TTC549 (cell line): ENCODE results near the gene SLC9C2.
"Not testable (repeated sequence)": the region's sequence is repeated elsewhere in the genome, so short reads cannot be mapped to it uniquely, and the experiment has no call there.

ENCODE experiments used
- FAIRE-seq: peaks from 2 replicates; lab custom pipeline; 2012; peaks lifted over from hg19 to GRCh38; lab: Jason Lieb, UNC

Gene SLC9C2

DNA sequence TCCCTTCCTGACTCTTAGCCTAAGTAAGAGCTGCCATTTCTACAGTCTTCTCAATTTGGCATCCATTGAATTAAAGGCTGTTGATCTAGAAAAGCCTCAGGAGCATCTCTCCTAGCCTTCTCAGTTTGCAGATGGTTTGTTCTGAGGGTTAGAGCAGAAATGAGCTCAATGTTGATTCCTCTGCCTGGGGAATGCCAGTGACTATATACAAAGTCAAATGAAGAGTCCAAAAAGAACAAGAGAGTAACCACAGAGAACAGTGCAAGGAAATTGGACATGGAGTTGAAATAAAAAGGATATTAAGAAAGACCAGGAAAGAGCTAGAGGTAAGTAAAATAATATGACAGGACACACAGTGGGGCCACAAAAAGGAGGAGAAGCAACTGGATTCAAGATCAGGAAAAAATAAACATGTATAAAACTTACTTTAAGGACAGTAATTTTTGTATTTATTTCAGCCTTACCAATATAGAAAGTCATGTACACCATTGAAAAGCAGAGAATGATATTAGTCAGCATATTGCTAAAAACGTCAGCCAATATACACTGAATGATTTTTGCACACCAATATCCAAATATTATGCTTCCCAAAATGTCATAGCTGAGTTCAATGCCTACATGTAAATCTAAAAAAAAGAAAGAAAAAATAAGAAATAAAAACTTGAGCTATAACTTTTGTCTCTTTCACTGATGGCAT is 21.3 kb downstream of the SLC9C2 start:
- no peak for FAIRE-seq

DNA sequence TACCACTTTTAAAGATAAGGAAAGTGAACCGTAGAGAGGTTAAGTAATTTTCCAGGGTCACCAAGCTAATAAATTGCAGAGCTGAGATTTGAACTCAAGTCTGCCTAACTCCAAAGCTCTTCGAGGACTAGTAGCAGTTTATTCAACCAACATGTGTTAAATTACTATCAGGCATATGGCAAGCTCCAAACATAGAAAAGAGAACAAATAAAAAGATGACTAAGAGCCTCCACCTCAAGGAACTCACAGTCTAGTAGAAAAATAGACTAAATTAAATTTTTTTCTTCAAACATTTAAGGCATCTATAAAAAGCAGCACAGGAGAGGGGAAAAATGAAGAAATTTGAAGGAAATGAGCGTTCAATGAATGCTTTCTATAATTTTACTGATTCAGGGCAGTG is 22.2 kb downstream of the SLC9C2 start:
- no peak for FAIRE-seq

DNA sequence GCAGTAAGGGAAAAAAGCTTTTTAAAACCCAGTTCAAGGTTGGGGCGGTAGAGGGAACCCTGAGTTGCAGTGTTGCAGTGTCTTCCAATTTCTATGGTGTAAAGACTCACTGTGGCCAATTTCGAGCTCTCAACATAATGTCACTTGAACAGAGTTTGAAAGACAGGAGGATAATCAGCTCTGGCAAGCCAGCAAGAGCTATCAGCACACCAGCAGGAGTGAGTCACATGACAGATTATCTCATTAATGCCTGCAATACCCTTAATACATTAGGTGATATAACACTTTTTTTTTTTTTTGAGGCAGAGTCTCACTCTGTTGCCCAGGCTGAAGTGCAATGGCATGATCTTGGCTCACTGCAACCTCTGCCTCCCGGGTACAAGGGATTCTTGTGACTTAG is 22.8 kb downstream of the SLC9C2 start:
- FAIRE-seq, result no peak

DNA sequence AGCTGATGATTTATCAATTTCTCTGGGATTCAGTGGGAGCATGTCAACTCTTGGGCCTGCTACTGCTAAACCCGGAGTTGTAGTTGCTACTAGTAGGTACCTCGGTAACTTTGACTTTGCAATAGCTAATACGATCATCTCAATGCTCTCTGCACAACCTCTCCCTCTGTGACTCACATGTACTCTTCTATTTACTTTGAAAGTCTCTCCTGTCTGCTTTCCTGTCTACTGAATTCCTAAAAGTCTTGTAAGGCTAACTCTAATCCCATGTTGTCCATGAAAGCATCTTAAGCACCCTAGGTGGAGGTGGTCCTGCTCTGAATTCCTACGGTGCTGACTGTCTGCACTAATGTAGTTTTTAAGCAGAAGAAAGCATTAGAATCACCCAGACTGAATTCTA is 29.3 kb downstream of the SLC9C2 start:
- no peak for FAIRE-seq

DNA sequence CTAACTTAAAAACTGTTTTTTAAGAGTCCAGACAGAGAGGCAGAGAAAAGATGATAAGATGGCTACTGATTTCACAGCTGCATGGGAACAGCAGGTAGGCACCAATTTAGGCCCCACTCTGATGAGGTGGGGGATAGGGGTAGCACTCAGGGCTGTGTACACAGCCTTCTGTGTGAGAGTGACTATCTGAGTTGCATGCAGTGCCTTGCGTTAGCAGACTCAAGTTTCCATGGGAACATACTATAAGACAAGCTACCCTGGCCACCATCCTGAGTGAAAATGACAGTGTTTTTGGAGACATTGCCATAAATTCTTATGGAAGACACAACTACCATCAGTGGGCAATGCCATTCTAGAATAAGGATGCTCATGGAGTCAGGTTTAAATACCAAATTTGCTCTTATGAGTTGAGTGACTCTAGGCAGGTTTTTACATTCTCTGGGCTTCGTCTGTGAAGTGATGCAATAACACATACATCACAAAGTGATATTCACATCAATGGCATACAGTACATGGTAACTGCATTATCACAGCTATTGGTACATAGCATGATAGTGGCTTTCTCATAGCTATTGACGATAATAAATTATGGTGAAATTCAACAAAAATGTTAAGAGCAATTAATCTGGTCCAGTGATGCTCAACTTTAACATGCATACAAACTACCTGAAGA is 30.5 kb downstream of the SLC9C2 start:
- FAIRE-seq, result no peak

DNA sequence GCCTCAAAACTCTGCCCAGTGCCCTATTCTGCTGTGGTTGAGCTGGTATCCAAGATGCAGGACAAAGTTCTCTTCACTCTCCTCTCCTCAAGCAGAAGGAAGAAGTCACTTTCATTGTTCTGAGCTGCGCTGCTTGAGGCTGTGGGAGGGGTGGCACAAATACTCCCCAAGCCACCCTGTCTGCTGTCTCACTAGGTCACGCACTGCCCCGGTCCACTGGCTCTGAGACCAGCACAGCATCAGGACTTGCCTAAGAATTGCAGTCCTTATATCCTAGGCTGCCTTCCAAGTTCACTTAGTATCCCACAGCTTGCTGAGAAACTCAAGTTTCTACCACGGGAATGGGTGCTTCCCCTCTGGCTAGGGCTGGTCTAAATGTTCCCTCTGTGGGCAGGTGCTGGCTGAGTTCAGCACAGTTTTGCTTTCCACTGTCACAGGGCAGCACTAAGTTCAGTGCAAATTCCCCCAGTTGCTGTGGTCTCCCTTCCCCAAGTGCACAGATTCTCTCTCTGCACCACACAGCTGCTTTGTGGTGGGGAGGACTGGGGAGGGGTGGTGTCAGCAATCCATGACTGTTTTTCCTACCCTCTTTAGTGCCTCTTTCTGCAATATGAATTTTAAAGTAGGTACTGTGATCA is 32.4 kb downstream of the SLC9C2 start:
- no peak for FAIRE-seq

DNA sequence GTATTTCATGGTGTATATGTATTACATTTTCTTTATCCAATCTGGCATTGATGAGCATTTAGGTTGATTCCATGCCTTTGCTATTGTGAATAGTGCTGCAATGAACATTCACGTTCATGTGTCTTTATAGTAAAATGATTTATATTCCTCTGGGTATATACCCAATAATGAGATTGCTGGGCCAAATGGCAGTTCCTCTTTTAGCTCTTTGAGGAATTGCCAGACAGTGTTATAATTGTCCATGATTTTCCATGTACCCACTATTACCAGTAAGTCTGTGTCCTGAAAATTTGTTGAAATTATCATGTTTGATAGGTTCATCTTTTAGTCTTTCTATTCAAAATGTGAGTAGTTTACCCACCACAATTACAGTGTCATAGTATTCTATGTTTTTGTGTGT is 34.4 kb downstream of the SLC9C2 start:
- FAIRE-seq, result no peak

DNA sequence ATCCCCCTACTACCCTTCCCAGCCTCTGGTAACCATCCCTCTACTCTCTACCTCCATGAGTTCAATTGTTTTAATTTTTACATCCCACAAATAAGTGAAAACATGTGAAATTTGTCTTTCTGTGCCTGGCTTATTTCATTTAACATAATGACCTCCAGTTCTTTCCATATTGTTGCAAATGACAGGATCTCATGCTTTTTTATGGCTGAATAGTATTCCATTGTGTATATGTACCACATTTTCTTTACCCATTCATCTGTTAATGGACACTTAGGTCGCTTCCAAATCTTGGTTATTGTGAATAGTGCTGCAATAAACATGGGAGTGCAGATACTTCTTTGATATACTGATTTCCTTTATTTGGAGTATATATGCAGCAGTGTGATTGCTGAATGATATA is 39.0 kb downstream of the SLC9C2 start:
- not testable (repeated sequence) for FAIRE-seq

DNA sequence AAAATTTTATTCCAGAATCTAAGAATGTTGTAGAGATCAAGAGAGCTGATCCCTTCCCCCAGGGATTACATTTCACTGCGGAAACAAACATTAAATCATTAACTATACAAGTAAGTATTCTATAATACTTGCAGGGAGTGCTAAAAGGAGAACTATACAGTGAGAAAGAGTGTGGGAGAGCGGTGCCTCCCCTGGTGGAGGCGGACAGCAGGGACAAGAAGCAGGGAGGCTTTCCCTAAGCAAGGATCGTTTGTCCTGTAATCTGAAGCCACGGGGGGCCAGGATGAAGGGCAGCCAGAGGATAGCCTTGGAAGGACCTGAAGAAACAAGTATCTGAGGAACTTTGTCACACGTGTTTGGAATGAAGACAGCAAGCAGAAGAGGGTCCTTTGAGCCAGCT is 40.1 kb downstream of the SLC9C2 start:
- FAIRE-seq, result no peak

DNA sequence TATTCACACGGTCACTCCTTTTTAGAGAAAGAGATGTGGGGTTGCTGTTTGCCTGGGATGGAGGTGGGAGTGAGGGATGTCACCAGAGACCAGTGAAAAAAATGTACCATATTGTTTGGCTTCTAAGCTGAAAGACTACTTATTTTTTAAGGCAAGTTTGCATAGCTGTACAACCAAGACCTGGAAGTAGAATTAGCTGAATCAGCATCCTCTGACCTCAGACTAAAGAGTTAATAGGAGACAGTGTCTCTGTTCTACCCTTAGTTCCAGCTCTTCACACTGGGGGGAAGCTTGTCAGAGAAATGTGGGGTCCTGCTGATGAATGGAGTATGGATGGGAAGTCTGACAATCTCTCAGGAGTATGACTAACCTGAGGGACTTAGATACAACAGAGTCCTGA is 41.6 kb downstream of the SLC9C2 start:
- no peak for FAIRE-seq

DNA sequence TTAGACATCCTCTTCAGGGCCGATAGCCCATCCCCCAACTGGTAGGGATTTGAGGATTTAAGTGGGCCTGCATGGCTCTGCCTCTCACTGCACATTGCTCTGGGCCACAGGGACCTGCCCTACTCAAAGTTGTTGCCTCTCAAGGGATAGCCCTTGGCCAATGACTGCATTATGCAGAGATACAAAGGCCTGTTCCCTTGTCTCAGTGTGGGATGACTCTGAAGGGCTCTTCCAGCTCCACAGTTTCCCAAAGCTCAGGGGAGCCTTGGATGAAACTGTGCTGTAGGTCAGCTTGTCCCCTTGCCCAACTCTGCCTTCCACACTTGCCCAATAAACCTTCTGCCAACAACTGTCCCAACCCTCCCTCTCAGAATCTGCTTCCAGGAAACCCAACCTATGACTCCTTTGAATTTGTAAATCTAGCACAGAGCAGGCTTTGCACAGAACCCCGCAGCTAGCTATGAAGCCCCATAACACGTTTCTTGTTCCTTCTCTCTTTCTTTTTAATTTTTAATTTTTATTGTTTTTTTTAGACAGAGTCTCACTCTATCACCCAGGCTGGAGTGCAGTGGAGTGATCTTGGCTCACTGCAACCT is 42.5 kb downstream of the SLC9C2 start:
- FAIRE-seq, result no peak

DNA sequence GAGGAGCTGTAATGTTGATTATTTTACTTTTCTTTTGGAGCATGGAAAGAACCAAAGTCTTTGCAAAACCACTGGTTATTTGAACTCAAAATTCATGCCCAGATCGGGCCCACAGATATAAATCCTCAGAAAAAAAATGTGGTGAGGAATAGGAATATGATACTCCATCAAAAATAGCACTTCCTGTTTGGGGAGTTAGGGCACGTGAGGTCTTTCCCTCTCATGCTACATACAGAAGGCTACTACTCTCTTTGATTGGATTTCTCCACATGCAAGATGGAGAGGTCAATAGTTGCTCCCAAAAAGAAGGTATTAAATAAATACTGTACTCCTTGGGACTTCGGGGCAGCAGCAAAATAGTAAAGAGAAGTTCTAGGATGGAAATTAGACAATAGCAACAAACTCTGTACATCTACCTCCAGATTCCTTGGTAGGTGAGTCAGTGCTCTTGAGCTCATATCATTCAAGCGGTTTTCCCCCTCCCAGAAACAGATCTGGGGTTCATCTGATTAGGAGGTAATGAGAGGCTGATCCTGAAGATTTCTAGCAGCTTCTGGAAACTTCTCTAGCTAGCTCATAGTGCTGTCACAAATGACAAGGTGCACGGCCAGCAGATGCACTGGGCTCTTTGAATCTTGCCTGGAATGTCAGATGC is 47.1 kb downstream of the SLC9C2 start:
- FAIRE-seq, result no peak

DNA sequence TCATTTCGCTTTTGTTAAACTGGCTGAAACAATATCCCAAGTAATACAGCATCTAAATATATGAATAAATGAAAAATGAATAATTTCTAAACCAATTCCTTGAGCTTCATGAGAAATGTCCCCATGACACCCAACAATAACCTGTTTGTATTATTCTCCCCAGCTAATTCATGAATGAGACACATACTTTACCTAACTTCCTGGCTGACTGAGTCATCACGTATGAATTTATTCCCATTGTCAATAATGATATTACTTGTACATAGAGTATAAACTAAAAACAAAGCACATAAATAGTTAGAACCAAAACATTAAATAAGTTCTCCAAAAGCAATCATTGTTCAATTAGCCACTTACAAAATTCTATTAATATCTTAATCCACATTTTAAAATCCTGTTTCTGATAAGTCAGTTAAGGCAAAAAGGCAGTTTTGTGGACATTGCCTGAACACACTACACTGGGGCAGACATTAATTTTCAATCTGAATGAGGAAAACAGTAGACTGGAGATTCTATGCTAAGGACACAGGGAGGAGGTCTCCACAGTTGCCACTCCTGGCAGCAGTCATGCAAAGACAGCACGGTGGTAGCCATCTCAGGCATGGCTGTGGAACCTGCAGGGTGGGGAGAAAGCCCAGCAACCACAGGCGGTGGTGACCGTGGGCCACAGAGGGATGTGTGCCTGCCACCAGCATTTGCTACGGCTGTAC is 48.2 kb downstream of the SLC9C2 start:
- peak; percentile 46 for FAIRE-seq

DNA sequence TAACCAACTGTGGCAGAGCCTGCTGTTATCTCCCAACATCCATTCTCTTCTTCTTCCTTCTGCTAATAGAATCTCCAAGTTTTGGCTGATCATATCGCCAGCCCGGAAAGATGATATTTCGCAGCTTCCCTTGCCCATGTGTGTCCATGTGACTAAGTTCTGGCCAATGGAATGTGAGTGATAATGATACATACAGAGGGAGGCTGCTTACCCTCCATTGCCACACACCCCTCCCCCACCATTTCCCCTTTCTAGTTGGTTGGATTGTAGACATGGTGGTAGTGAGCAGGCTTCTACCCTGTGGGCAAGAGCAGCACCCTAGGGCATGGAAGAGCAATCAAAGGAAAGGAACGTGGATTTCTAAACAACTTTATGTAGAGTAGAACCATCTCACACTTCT is 48.8 kb downstream of the SLC9C2 start:
- FAIRE-seq, result no peak

DNA sequence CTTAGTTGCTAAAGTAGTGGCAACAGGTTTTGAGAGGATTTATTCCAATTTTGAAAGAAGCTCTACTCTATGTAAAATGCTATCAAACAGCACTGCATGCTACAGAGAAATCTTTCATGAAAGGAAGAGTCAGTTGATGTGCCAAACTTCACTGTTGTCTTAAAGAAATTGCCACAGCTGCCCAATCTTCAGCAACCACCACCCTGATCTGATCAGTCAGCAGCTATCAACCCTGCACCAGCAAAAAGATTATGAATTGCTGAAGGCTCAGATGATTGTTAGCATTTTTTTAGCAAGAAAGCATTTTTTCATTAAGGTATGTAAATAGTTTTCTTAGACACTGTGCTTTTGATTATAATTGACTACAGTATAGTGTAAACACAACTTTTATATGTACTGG is 49.6 kb downstream of the SLC9C2 start:
- no peak for FAIRE-seq

DNA sequence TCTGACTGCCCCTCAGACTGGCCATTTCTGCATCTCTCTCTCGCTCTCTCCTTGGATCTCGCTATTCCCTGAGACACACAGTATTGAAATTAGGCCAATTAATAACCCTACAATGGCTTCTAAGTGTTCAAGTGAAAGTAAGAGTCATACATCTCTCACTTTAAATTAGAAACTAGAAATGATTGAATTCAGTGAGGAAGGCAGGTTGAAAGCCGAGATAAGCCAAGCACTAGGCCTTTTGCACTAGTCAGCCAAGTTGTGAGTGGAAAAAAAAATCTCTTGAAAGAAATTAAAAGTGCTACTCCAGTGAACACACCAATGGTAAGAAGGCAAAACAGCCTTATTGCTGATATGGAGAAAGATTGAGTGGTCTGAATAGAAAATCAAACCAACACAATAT is 51.2 kb downstream of the SLC9C2 start:
- no peak for FAIRE-seq

DNA sequence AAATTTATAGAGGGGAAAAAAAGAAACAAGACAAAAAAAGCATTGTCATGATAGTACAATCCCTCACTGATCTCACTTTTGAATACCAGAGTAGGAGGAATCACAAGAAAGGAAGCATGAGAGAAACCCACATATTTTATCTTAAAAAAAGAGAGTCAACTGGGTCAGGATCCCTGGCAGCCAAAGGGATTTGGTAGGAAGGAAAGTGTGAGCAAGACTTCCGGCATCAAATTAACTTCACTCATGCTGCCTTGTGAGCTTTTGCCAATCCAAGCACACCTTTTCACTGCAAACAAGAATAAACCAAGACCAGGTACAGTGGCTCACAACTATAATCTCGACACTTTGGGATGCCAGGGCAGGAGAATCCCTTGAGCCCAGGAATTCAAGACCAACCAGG is 53.1 kb downstream of the SLC9C2 start:
- no peak for FAIRE-seq

DNA sequence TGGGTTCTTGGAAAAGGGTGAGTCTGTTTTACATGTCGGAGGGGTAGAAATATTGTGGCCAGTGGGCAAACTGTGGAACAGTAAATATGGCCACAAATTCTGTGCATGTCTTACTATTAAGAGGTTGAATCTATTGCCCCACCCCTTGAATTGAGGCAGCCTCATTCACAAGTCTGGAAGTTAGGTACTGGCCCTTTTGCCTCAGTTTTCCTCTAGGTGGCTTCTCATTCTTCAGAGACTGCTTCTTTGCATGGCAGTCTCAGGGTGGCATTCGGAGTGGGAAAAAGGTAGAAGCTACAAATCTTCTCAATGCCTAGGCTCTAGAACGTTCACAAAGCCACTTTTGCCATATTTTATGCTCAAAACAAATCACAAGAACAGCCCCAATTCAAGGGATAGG is 57.2 kb downstream of the SLC9C2 start:
- no peak for FAIRE-seq

DNA sequence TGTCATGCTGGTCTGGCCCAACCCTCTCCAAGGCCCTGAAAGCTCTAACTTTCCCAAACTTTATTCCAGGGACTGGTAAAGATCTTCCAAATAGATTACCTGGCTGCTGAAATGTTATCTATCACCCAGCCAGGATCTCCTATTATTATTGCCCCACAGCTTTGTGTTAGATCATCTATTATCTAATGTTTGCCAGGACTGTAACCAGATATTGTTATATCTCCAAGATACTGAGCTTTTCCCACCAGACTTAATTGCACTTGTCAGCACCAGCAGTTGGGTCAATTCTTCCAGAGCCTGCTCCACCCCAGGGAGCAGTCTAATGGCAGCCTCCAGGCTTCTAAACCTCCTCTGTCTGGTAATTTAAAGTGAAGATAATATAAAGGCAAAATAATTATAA is 66.6 kb downstream of the SLC9C2 start:
- FAIRE-seq, result no peak

DNA sequence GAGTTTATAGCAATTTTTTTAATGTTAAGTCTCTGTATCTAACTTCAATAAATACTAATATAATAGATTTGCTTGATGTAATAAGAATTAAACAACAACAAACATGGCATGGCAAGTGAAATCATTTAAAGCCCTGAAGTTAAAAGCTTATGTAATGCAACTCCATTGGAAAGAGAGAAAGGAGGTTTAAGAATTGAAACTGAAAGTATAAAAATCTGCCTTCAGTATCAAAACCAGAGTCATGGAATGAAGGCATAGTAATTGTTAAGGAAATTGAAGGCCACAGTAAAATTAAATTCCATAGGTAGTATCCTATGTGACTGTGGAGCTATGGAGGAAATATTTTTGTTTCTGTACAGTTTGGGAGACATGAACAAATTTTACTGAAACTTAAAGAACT is 70.6 kb downstream of the SLC9C2 start:
- FAIRE-seq, result peak; percentile 48

DNA sequence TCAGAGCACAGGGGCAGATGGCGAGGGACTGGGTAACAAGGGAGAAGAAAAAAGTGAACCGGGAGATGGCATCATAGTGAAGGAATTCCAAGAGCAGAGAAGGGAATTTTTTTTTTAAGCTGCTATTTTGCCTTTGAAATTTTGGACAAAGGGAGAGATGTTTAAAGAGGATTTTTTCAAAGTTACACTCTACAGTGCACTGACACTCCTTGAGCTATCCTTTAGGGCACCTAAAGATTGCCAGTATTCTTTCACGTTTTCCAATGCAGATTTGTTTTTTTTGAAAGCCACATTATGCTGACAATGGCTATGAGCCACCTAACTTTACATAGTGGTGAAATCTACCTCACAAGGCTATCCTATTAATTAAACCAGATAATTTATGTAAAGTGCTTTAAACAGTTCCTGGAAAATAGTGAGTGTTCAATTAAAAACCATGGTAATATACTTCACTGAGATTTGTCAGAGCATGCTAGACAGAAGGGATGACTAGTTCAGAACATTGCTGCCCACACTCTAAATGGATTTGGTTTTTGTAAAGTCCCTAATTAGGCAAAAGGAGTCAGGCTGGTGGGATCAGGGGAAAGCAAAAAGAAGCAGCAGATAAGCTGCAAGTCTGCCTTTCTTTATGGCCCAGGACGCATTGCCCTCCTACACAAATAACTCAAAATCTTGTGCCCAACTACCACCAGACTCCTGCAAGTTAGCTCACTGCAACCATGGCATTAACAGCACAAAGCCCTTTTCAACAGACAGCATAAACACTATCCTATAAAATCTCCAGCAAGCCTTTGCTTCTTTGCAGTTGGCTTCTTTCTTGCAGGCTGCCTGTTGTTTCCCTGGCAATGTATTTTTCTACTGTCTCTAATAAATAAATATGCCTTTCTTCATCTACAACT is 71.8 kb downstream of the SLC9C2 start:
- FAIRE-seq, result no peak
